ENCODE measurements around the gene GRAP. TPM values are rescaled to one million over a fixed set of nuclear protein-coding genes. Genes with fewer than 3 reads are reported as not detected.

The GRAP gene
- total RNA-seq, 1 donor from 2014 or later = 8.5 TPM

GRCh38 chr17:18991531-18992315 lies 55.0 kb downstream of the GRAP start:
- DNase-seq (no peak), ATAC-seq (no peak)
- H3K9me3 ChIP-seq = no peaks in the 10 kb centered on the region
- peaks cover 14% of the 10 kb centered on the region for H3K4me1 ChIP-seq
- H3K36me3 ChIP-seq = no peaks in the 10 kb centered on the region
- TF ChIP-seq CTCF (IDR thresholded peaks at IDR 0.05) = no peak
- H3K4me3 ChIP-seq = no peak overlapping the region
- no peaks in the 10 kb centered on the region for H3K27me3 ChIP-seq (ENCODE audit: low read depth)
- intact Hi-C loops (cut with DNase I) = no loop called here
- no peak overlapping the region for H3K27ac ChIP-seq

- Histone ChIP-seq H3K4me1 (peaks cover 14% of the 10 kb centered on the region), H3K27ac (no peak overlapping the region), H3K9me3 (no peaks in the 10 kb centered on the region), H3K27me3 (ENCODE audit: low read depth) (no peaks in the 10 kb centered on the region), H3K36me3 (peaks cover 2% of the 10 kb centered on the region), H3K4me3 (no peak overlapping the region)
- ATAC-seq (no peak), DNase-seq (no peak)
- TF ChIP-seq CTCF (IDR thresholded peaks at IDR 0.05) = no peak
- intact Hi-C loops (cut with DNase I) = no loop called here
These were observed 56.4 kb downstream of the GRAP start for GRCh38 chr17:18990331-18990730.

- Histone ChIP-seq H3K9me3 (no peaks in the 10 kb centered on the region), H3K27ac (no peak overlapping the region), H3K27me3 (ENCODE audit: low read depth) (no peaks in the 10 kb centered on the region), H3K4me1 (peaks cover 14% of the 10 kb centered on the region), H3K36me3 (peaks cover 2% of the 10 kb centered on the region), H3K4me3 (no peak overlapping the region)
- no peak for TF ChIP-seq CTCF (IDR thresholded peaks at IDR 0.05)
- intact Hi-C loops (cut with DNase I) = no loop called here
- no peak for DNase-seq
- peak in 1 of 2 donors; percentile 15 for ATAC-seq
These were observed 58.1 kb downstream of the GRAP start for GRCh38 chr17:18988546-18989173.

- peak; percentile 61 to 62 for ATAC-seq
- DNase-seq = peak; percentile 72
- TF ChIP-seq CTCF (IDR thresholded peaks at IDR 0.05) = no peak
- intact Hi-C loops (cut with DNase I) = no loop called here
- H3K4me1 ChIP-seq = peaks cover 14% of the 10 kb centered on the region
- H3K4me3 ChIP-seq = no peak overlapping the region
- no peaks in the 10 kb centered on the region for H3K9me3 ChIP-seq
- peaks cover 2% of the 10 kb centered on the region for H3K36me3 ChIP-seq
- no peak overlapping the region for H3K27ac ChIP-seq
- no peaks in the 10 kb centered on the region for H3K27me3 ChIP-seq (ENCODE audit: low read depth)
These were observed 58.8 kb downstream of the GRAP start for GRCh38 chr17:18987862-18988545.

- H3K9me3 ChIP-seq = no peaks in the 10 kb centered on the region
- H3K27ac ChIP-seq = no peak overlapping the region
- intact Hi-C loops (cut with DNase I) = no loop called here
- H3K4me1 ChIP-seq = peaks cover 8% of the 10 kb centered on the region
- H3K4me3 ChIP-seq = no peak overlapping the region
- ATAC-seq (no peak), DNase-seq (no peak)
- no peaks in the 10 kb centered on the region for H3K27me3 ChIP-seq (ENCODE audit: low read depth)
- TF ChIP-seq CTCF (IDR thresholded peaks at IDR 0.05) = no peak
- H3K36me3 ChIP-seq = peaks cover 2% of the 10 kb centered on the region
These were observed 59.5 kb downstream of the GRAP start for GRCh38 chr17:18987230-18987610.

Measured in lower lobe of right lung (tissue), 2 donors.